HCT116 (cell line): ENCODE data around the gene FABP1. TPM values are rescaled to one million over a fixed set of nuclear protein-coding genes. Genes with fewer than 3 reads are reported as not detected.

Source experiments
- ATAC-seq: fragments of 200-7000 bp; cut with Tn5 transposase; 2 replicates; pipeline ENCODE4 v1.9.1; 2020; ENCODE audit warnings: mild to moderate bottlenecking, moderate library complexity
- Bru-seq: library from RNA; stranded (reverse); fragments of 400-500 nt; gene quantifications from one replicate; lab custom pipeline; 2021; lab: Mats Ljungman, UMichigan
- BruChase-seq, 2 experiments: library from RNA; stranded (reverse); fragments of 400-500 nt; gene quantifications; one replicate each; lab custom pipeline; 2021; lab: Mats Ljungman, UMichigan
- BruUV-seq: library from RNA; stranded (reverse); fragments of 400-500 nt; replicated peaks from 2 replicates; lab custom pipeline; 2021; lab: Mats Ljungman, UMichigan
- CTCF ChIA-PET: fragments of 300-600 bp; sonication (Branson Sonifier 250); formaldehyde crosslinking; loops from one replicate; lab custom pipeline; 2021; ENCODE audit warnings: antibody characterized with exemption; lab: Charles Lee
- POLR2A ChIA-PET: fragments of 300-600, 350-600 bp; sonication (Branson Sonifier 250); formaldehyde crosslinking; loops from one replicate; lab custom pipeline; 2021; ENCODE audit warnings: antibody characterized with exemption; lab: Charles Lee
- RAD21 ChIA-PET, 2 experiments: fragments of 300-600 bp; sonication (Branson Sonifier 250); formaldehyde crosslinking; loops; one replicate each; lab custom pipeline; 2023; ENCODE audit warnings: low total read pairs in 2 of 2; ENCODE audit not compliant: uncharacterized antibody in 2 of 2, unreplicated experiment in 2 of 2, low non-redundant PET in 1 of 2; lab: Charles Lee
- DNase-seq: peaks from one replicate; pipeline ENCODE4 v3.0.0-alpha.2; 2010; ENCODE audit warnings: low read depth, low spot score
- H2AFZ ChIP-seq: fragments of 200-600 bp; shearing (Covaris generic), sonication (generic); 2 replicates; pipeline ENCODE4 v1.6.1; 2017; ENCODE audit warnings: low read depth, mixed run types, mixed read lengths, antibody characterized with exemption, low read length; ENCODE audit not compliant: poor library complexity, severe bottlenecking
- H3K27ac ChIP-seq: 2 replicates; pipeline ENCODE4 v1.5.1; 2012; ENCODE audit warnings: low read depth, low read length
- H3K27me3 ChIP-seq: fragments of 200-600 bp; sonication (generic); 2 replicates; pipeline ENCODE4 v1.6.1; 2016; ENCODE audit warnings: mixed run types, low read length, mixed read lengths; ENCODE audit not compliant: insufficient read depth
- H3K36me3 ChIP-seq, 2 experiments: fragments of 200-500 bp in 1 of 2; fragments of 200-600 bp in 1 of 2; sonication (Bioruptor generic) in 1 of 2; sonication (generic) in 1 of 2; 2 replicates each; pipeline versions ENCODE4 v1.5.1 to v1.6.1; 2014 to 2016; ENCODE audit warnings: low read length in 2 of 2, inconsistent platforms in 1 of 2, mixed read lengths in 1 of 2, mixed run types in 1 of 2; ENCODE audit not compliant: insufficient read depth in 2 of 2, control insufficient read depth in 1 of 2
- H3K4me1 ChIP-seq, 2 experiments: fragments of 200-600 bp in 1 of 2; sonication (generic) in 1 of 2; 2 replicates each; pipeline versions ENCODE4 v1.5.1 to v1.6.1; 2012 to 2017; ENCODE audit warnings: low read length in 2 of 2, inconsistent platforms in 1 of 2, mild to moderate bottlenecking in 1 of 2, mixed read lengths in 1 of 2, mixed run types in 1 of 2, moderate library complexity in 1 of 2; ENCODE audit not compliant: insufficient read depth in 2 of 2, control insufficient read depth in 1 of 2
- H3K4me2 ChIP-seq: fragments of 200-600 bp; sonication (generic); 2 replicates; pipeline ENCODE4 v1.6.1; 2017; ENCODE audit warnings: mixed run types, low read length, mixed read lengths
- H3K4me3 ChIP-seq, 2 experiments: fragments of 200-600 bp in 1 of 2; sonication (generic) in 1 of 2; replicated peaks in 1 of 2; 2 replicates each; pipeline ENCODE4 v1.5.1; 2011 to 2016; ENCODE audit warnings: low read length in 2 of 2, control low read depth in 1 of 2, low read depth in 1 of 2, mild to moderate bottlenecking in 1 of 2, mixed read lengths in 1 of 2, mixed run types in 1 of 2
- H3K79me2 ChIP-seq: fragments of 200-600 bp; sonication (generic); 2 replicates; pipeline ENCODE4 v1.6.1; 2017; ENCODE audit warnings: mild to moderate bottlenecking, mixed run types, low read length, moderate library complexity, mixed read lengths; ENCODE audit not compliant: insufficient read depth
- H3K9ac ChIP-seq: fragments of 200-600 bp; sonication (generic); 2 replicates; pipeline ENCODE4 v1.6.1; 2016; ENCODE audit warnings: low read length, mixed read lengths
- H3K9me2 ChIP-seq: fragments of 200-600 bp; sonication (generic), shearing (Covaris generic); 2 replicates; pipeline ENCODE4 v1.6.1; 2017; ENCODE audit warnings: mixed run types, mild to moderate bottlenecking, moderate library complexity; ENCODE audit not compliant: insufficient read depth
- H3K9me3 ChIP-seq, 2 experiments: fragments of 200-500 bp in 1 of 2; fragments of 200-600 bp in 1 of 2; sonication (Bioruptor generic) in 1 of 2; sonication (generic) in 1 of 2; 2 replicates each; pipeline ENCODE4 v1.6.1; 2014 to 2017; ENCODE audit warnings: low read length in 2 of 2, mixed read lengths in 2 of 2, inconsistent platforms in 1 of 2, low read depth in 1 of 2, mild to moderate bottlenecking in 1 of 2, mixed run types in 1 of 2, moderate library complexity in 1 of 2; ENCODE audit not compliant: control insufficient read depth in 1 of 2, insufficient read depth in 1 of 2
- H4K20me1 ChIP-seq: fragments of 200-600 bp; sonication (generic), shearing (Covaris generic); 2 replicates; pipeline ENCODE4 v1.6.1; 2017; ENCODE audit warnings: mixed run types, mild to moderate bottlenecking, moderate library complexity; ENCODE audit not compliant: insufficient read depth
- CEBPB ChIP-seq: IDR thresholded peaks from 2 replicates; pipeline ENCODE4 v1.6.1; 2012; ENCODE audit warnings: low read depth
- ELF1 ChIP-seq: IDR thresholded peaks from 2 replicates; pipeline ENCODE4 v1.6.1; 2012; ENCODE audit warnings: low read depth, borderline replicate concordance
- POLR2AphosphoS5 ChIP-seq: IDR thresholded peaks from 2 replicates; pipeline ENCODE4 v1.6.1; 2011; ENCODE audit warnings: mild to moderate bottlenecking, low read depth, low read length, moderate library complexity
- RAD21 ChIP-seq: IDR thresholded peaks from 2 replicates; pipeline ENCODE4 v1.6.1; 2012; ENCODE audit warnings: low read depth, mild to moderate bottlenecking
- SIN3A ChIP-seq: IDR thresholded peaks from 2 replicates; pipeline ENCODE4 v1.6.1; 2012; ENCODE audit warnings: low read depth
- TCF7L2 ChIP-seq: IDR thresholded peaks from 2 replicates; pipeline ENCODE4 v1.7.0; 2011; ENCODE audit warnings: borderline replicate concordance, inconsistent platforms; ENCODE audit not compliant: insufficient read depth, insufficient read length; ENCODE audit errors: extremely low read depth
- YY1 ChIP-seq: IDR thresholded peaks from 2 replicates; pipeline ENCODE4 v1.6.1; 2011; ENCODE audit warnings: low read length, low read depth, moderate library complexity, mild to moderate bottlenecking; ENCODE audit not compliant: insufficient replicate concordance; ENCODE audit errors: extremely low read depth
- intact Hi-C: fragments of 100-400 bp; cut with micrococcal nuclease; formaldehyde crosslinking; loops from 2 replicates; pipeline ENCODE4 v1.10.0; 2022
- long read RNA-seq: library from polyadenylated mRNA; unstranded; transcript quantifications from one replicate; pipeline ENCODE4 v2.0.0, GENCODE V29; 2021; ENCODE audit not compliant: unreplicated experiment
- polyA plus RNA-seq: library from polyadenylated mRNA; unstranded; fragments of >200 nt; gene quantifications from 2 replicates; pipeline ENCODE4 v1.2.1, GENCODE V29; 2012; ENCODE audit warnings: missing spikeins
- total RNA-seq: library from RNA; stranded (reverse); gene quantifications from one replicate; pipeline ENCODE4 v1.2.1, GENCODE V29; 2021; ENCODE audit not compliant: unreplicated experiment
- TF ChIP-seq, protein P1 (sequence below): IDR thresholded peaks from 2 replicates; pipeline ENCODE4 v1.6.1; 2011; ENCODE audit warnings: mild to moderate bottlenecking, low read length, moderate library complexity; ENCODE audit not compliant: insufficient replicate concordance; ENCODE audit errors: extremely low read depth
- TF ChIP-seq, protein P2 (sequence below): IDR thresholded peaks from 2 replicates; pipeline ENCODE4 v1.6.1; 2012
- TF ChIP-seq, protein P3 (sequence below), 3 experiments: fragments of 200-600 bp in 1 of 3; sonication (generic) in 1 of 3; IDR thresholded peaks in 2 of 3; conservative IDR thresholded peaks in 1 of 3; 2 replicates each; pipeline ENCODE4 v1.5.1; 2012 to 2017; ENCODE audit warnings: low read depth in 2 of 3, low read length in 2 of 3, antibody characterized with exemption in 1 of 3, borderline replicate concordance in 1 of 3, control low read depth in 1 of 3, mild to moderate bottlenecking in 1 of 3, mixed read lengths in 1 of 3, mixed run types in 1 of 3, moderate library complexity in 1 of 3; ENCODE audit not compliant: insufficient read depth in 1 of 3

FABP1 gene
- total RNA-seq: 0.61 TPM
- not detected in 2 replicates for polyA plus RNA-seq
- not detected for Bru-seq, nascent RNA
- BruChase-seq, experiment 1, labeled RNA remaining after a 6-hour chase: not detected
- BruChase-seq, experiment 2, labeled RNA remaining after a 2-hour chase: not detected
- long read RNA-seq: 0 reads

DNA sequence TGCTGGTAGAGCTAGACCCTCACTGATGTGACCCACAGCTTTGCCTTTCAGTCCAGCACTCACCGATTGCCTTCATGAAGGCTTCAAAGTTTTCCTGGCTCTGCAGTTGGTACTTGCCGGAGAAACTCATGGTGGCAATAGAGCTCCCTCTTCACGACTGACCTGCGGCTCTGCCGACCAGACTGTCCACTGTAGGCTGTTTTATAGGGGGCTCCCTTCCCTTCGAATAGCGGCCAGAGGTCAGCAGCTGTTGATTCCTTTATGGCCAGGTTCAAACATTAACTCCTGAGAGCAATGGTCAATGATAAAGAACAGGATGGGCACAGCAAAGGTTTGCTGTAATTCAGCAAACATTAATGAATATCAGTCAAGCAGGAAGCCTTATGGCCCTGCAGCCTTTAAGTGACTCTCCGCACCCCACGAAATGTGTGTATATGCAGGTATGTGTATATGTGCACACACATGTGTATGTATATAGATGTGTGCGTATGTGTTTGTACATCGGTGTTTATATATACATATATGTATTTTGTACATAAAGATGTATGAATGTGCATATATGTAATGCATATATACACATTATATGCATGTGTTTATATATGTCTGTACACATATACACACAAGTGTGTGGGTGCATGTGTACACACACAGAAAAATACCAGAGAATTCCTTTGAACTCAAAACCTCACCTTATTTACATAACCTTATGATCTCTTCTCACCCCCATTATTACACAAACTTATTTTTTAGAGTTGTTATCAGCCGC, at the start of gene FABP1:
Gene FABP1 (minus strand): TSS at position 175 of the 766 bp plus-strand sequence. CDS start 45 bp downstream, at position 130.
- CTCF ChIA-PET: no interaction called here

DNA sequence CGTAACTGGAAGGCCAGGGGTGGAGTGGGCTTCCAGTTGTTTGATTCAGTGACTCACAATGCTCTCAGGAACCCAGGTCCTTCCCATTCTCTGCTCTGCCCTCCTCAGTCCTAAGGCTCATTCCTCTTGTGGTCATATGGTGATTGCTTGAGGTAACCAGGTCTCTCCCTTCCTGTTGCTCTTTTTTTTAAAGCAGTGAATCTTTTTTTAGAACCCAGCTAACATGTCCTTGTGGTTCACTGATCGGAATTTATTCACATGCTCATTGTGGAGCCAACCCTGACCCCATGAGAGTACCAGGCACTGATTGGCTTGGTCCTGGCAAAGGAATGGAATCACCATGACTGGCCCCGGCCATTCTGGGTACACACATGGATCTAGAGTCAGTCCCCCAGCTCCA, 49.7 kb upstream of the FABP1 start:
- H3K9ac ChIP-seq: no peak overlapping the region
- no peaks in the 10 kb centered on the region for H3K9me2 ChIP-seq
- H3K27me3 ChIP-seq: peaks cover 11% of the 10 kb centered on the region; the same call in 1 of the 2 replicates
- H3K9me3 ChIP-seq: no peaks in the 10 kb centered on the region
- no peaks in the 10 kb centered on the region for H3K79me2 ChIP-seq
- no peak overlapping the region for H3K4me2 ChIP-seq
- no peaks in the 10 kb centered on the region for H3K4me1 ChIP-seq
- no peak overlapping the region for H3K4me3 ChIP-seq
- BruUV-seq: no TSS peak
- intact Hi-C loops: no loop called here
- no peak overlapping the region for H3K27ac ChIP-seq
- ChIA-PET RAD21 (no interaction called here), CTCF (interaction anchor here (1.9 kb wide), 1 partner anchor 117 kb away, joined by 7 read pairs; no protein-coding TSS in a partner anchor), POLR2A (no interaction called here)
- no peak for ATAC-seq
- no peaks in the 10 kb centered on the region for H4K20me1 ChIP-seq
- no peak overlapping the region for H2AFZ ChIP-seq
- DNase-seq: no peak
- H3K36me3 ChIP-seq: no peaks in the 10 kb centered on the region
- TF ChIP-seq, protein P1, sequence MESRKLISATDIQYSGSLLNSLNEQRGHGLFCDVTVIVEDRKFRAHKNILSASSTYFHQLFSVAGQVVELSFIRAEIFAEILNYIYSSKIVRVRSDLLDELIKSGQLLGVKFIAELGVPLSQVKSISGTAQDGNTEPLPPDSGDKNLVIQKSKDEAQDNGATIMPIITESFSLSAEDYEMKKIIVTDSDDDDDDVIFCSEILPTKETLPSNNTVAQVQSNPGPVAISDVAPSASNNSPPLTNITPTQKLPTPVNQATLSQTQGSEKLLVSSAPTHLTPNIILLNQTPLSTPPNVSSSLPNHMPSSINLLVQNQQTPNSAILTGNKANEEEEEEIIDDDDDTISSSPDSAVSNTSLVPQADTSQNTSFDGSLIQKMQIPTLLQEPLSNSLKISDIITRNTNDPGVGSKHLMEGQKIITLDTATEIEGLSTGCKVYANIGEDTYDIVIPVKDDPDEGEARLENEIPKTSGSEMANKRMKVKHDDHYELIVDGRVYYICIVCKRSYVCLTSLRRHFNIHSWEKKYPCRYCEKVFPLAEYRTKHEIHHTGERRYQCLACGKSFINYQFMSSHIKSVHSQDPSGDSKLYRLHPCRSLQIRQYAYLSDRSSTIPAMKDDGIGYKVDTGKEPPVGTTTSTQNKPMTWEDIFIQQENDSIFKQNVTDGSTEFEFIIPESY: no peak
- TF ChIP-seq YY1 (no peak), ELF1 (no peak), POLR2AphosphoS5 (no peak), TCF7L2 (no peak), RAD21 (no peak)
- TF ChIP-seq, protein P2, sequence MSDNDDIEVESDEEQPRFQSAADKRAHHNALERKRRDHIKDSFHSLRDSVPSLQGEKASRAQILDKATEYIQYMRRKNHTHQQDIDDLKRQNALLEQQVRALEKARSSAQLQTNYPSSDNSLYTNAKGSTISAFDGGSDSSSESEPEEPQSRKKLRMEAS: no peak

More for the DNA sequence above, at the start of gene FABP1:
- Histone ChIP-seq H3K27ac (no peak within 1 kb of the TSS), H3K9me3 (no peaks in the 10 kb centered on the region), H3K4me2 (no peak within 1 kb of the TSS), H2AFZ (no peak within 1 kb of the TSS), H4K20me1 (no peaks in the 10 kb centered on the region), H3K4me3 (no peak within 1 kb of the TSS), H3K9ac (no peak within 1 kb of the TSS), H3K27me3 (peaks cover 12% of the 10 kb centered on the region; the same call in 1 of the 2 replicates), H3K36me3 (no peaks in the 10 kb centered on the region), H3K9me2 (no peaks in the 10 kb centered on the region), H3K4me1 (peaks cover 0 to 4% of the 10 kb centered on the region in 2 experiments; a peak in 1 of 4 replicates), H3K79me2 (no peaks in the 10 kb centered on the region)
- TF ChIP-seq SIN3A (no peak), CEBPB (no peak)
- TF ChIP-seq, protein P3, sequence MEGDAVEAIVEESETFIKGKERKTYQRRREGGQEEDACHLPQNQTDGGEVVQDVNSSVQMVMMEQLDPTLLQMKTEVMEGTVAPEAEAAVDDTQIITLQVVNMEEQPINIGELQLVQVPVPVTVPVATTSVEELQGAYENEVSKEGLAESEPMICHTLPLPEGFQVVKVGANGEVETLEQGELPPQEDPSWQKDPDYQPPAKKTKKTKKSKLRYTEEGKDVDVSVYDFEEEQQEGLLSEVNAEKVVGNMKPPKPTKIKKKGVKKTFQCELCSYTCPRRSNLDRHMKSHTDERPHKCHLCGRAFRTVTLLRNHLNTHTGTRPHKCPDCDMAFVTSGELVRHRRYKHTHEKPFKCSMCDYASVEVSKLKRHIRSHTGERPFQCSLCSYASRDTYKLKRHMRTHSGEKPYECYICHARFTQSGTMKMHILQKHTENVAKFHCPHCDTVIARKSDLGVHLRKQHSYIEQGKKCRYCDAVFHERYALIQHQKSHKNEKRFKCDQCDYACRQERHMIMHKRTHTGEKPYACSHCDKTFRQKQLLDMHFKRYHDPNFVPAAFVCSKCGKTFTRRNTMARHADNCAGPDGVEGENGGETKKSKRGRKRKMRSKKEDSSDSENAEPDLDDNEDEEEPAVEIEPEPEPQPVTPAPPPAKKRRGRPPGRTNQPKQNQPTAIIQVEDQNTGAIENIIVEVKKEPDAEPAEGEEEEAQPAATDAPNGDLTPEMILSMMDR (IDR thresholded peaks at IDR 0.05 in 2 of 3, conservative IDR thresholded peaks at IDR 0.05 in 1 of 3; ENCODE audit: borderline replicate concordance in 1 of 3, insufficient read depth in 1 of 3, low read depth in 2 of 3, low read length in 2 of 3): no peak
- intact Hi-C loops: no loop called here
- no TSS peak for BruUV-seq
- no peak for ATAC-seq
- no peak for DNase-seq
- ChIA-PET POLR2A (no interaction called here), RAD21 (no interaction called here)
